Dedifferentiated amniotic fluid mesenchymal stem cell (primary cell): ENCODE results near the gene GIPR.

Experiments
- DNase-seq: peaks from one replicate; pipeline ENCODE4 v3.0.0-alpha.2; 2016; ENCODE audit errors: extremely low spot score

GIPR gene

GRCh38 chr19:45730368-45731288 lies 62.6 kb downstream of the GIPR start, which contains the start of gene FBXO46:
Gene FBXO46, minus strand, starts transcription at chr19:45730896. Its CDS starts 17,401 bp downstream, at chr19:45713495.
- peak; percentile 97 for DNase-seq
